Calu3 (cell line): ENCODE measurements around the gene ACKR3. TPM values are rescaled to one million over a fixed set of nuclear protein-coding genes. Genes with fewer than 3 reads are reported as not detected.

Experiments used
- BruUV-seq: library from RNA; stranded (reverse); fragments of 400-500 nt; replicated peaks from 2 replicates; lab custom pipeline; 2021; lab: Mats Ljungman, UMichigan
- CTCF ChIA-PET: fragments of 300-600 bp; sonication (Branson Sonifier 250); formaldehyde crosslinking; loops from one replicate; lab custom pipeline; 2022; ENCODE audit warnings: antibody characterized with exemption; lab: Charles Lee
- DNase-seq: peaks from one replicate; pipeline ENCODE4 v3.0.0; 2022
- H3K27ac Mint-ChIP-seq: one replicate; pipeline ENCODE4 v1.8.0; 2022; ENCODE audit warnings: mixed read lengths; ENCODE audit not compliant: unreplicated experiment
- H3K27me3 Mint-ChIP-seq: one replicate; pipeline ENCODE4 v1.8.0; 2022; ENCODE audit warnings: mixed read lengths; ENCODE audit not compliant: unreplicated experiment
- H3K36me3 Mint-ChIP-seq: one replicate; pipeline ENCODE4 v1.8.0; 2022; ENCODE audit warnings: mild to moderate bottlenecking, moderate library complexity, mixed read lengths; ENCODE audit not compliant: insufficient read depth, unreplicated experiment
- H3K4me1 Mint-ChIP-seq: one replicate; pipeline ENCODE4 v1.8.0; 2022; ENCODE audit warnings: mild to moderate bottlenecking, low read depth, mixed read lengths; ENCODE audit not compliant: unreplicated experiment
- H3K4me3 Mint-ChIP-seq: one replicate; pipeline ENCODE4 v1.8.0; 2022; ENCODE audit warnings: mild to moderate bottlenecking, low read depth, moderate library complexity, mixed read lengths; ENCODE audit not compliant: unreplicated experiment
- H3K9me3 Mint-ChIP-seq: one replicate; pipeline ENCODE4 v1.8.0; 2022; ENCODE audit warnings: low read depth, mixed read lengths; ENCODE audit not compliant: unreplicated experiment
- intact Hi-C: fragments of 100-400 bp; cut with micrococcal nuclease; formaldehyde crosslinking; loops from one replicate; pipeline ENCODE4 v1.10.0; 2022; ENCODE audit not compliant: unreplicated experiment
- total RNA-seq: library from RNA; stranded (reverse); gene quantifications from 2 replicates; pipeline ENCODE4 v1.2.3, GENCODE V29; 2022
- TF ChIP-seq, protein P1 (sequence below): fragments of 200-600 bp; IDR thresholded peaks from one replicate; pipeline ENCODE4 v1.8.0; 2022; ENCODE audit warnings: antibody characterized with exemption; ENCODE audit not compliant: unreplicated experiment

The ACKR3 gene
- total RNA-seq, 1 experiment from 2014 or later: 8.8 TPM

DNA sequence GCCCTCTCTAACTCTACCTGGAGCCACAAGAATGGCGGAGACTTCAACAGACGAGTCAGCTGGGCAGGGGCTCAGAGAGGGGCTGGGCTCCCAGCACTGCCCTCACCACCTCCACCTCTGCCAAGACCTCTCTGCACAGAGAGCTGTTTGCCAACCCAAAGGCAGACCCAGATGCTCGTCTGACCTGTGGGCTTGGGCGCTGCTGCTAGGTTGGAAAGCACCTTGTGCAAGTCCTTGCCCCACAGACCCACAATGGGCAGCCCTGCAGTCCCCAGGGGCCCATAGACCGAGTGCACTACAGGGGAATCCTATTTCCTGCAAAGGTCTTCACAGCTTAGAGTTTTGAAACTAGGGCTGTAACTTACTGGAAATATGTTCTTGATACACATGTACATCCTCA lies 13.3 kb downstream of the ACKR3 start:
- no peak for DNase-seq
- H3K4me3 Mint-ChIP-seq: no peak overlapping the region
- peaks cover 2% of the 10 kb centered on the region for H3K9me3 Mint-ChIP-seq
- no peak overlapping the region for H3K27ac Mint-ChIP-seq
- H3K4me1 Mint-ChIP-seq: no peaks in the 10 kb centered on the region
- CTCF ChIA-PET: no interaction called here
- intact Hi-C loops: no loop called here
- no peaks in the 10 kb centered on the region for H3K36me3 Mint-ChIP-seq
- BruUV-seq: no TSS peak
- H3K27me3 Mint-ChIP-seq: no peaks in the 10 kb centered on the region
- TF ChIP-seq, protein P1, sequence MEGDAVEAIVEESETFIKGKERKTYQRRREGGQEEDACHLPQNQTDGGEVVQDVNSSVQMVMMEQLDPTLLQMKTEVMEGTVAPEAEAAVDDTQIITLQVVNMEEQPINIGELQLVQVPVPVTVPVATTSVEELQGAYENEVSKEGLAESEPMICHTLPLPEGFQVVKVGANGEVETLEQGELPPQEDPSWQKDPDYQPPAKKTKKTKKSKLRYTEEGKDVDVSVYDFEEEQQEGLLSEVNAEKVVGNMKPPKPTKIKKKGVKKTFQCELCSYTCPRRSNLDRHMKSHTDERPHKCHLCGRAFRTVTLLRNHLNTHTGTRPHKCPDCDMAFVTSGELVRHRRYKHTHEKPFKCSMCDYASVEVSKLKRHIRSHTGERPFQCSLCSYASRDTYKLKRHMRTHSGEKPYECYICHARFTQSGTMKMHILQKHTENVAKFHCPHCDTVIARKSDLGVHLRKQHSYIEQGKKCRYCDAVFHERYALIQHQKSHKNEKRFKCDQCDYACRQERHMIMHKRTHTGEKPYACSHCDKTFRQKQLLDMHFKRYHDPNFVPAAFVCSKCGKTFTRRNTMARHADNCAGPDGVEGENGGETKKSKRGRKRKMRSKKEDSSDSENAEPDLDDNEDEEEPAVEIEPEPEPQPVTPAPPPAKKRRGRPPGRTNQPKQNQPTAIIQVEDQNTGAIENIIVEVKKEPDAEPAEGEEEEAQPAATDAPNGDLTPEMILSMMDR: no peak

DNA sequence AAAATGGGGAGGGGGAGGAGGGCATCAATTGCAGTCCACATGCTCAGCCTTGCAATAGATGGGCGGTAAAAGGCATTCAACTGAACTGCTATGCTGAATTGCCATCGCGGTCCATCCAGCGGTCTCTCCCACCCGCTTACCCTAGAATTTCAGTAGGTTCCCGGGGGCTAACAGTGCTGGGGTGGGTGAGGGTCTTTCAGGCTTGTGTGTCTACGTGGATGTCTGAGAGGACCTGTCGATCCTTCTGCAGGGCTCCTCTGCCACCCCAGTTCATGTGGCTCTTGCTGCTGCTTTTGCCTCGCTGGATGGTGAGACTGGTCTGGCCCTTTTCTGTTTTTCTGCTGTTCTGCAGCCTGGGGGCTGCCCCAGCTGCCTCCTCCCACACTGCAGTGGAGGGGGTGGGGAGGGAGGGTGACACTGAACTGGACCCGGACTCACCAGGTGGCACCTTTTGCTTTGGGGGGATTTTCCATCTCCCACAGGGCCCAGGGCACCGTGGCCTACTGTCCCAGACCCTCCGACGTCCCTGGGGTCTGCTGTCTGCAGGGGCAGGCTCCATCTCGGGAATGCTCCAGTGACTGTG lies 14.1 kb downstream of the ACKR3 start:
- TF ChIP-seq, protein P1: no peak
- H3K36me3 Mint-ChIP-seq: no peaks in the 10 kb centered on the region
- no peaks in the 10 kb centered on the region for H3K27me3 Mint-ChIP-seq
- no peak overlapping the region for H3K4me3 Mint-ChIP-seq
- CTCF ChIA-PET: no interaction called here
- DNase-seq: no peak
- intact Hi-C loops: no loop called here
- no TSS peak for BruUV-seq
- peaks cover 2% of the 10 kb centered on the region for H3K9me3 Mint-ChIP-seq
- H3K27ac Mint-ChIP-seq: no peak overlapping the region
- no peaks in the 10 kb centered on the region for H3K4me1 Mint-ChIP-seq

DNA sequence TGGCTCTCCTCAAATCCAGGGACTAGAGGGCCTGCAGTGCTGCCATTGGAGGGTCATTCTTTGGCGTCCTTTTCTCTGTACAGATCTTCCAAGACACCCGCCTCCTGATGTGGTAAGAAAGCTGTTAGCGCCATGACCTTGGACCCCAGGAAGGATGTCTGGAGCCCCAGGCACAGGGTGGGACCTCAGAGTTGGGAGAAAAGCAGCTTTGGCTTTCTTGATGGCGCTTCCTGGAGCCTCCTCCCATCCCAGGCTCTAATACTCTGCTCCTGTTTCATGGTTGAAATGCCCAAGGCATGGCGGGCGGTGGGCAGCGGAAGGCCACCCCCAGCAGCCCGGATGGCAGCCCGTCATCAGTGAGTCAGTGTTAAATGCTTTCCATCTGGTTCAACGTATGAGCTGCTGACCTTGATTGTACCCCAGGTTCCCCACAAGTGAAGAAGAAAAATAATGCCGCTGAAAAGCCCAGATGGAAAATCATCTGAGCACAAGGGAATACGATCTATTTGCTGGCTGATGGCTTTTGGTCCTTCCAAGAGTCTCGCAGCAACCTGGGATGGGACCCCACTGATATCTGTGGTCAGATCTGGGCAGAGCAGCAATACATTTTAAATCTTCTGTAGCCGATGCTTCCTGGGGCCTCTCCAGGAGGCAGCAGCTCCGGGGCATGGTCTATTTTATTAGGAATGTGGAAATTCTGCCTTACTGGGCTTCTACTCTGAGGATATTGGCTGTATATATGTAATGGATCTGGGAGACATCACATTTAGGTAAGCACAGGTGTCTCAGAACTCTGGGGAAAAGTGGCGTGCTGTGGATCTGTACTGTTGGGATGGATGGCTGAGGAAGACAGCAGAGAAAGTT lies 15.1 kb downstream of the ACKR3 start:
- DNase-seq: no peak
- intact Hi-C loops: no loop called here
- Mint-ChIP-seq H3K27ac (no peak overlapping the region), H3K4me1 (no peaks in the 10 kb centered on the region), H3K9me3 (peaks cover 2% of the 10 kb centered on the region), H3K27me3 (no peaks in the 10 kb centered on the region), H3K36me3 (no peaks in the 10 kb centered on the region), H3K4me3 (no peak overlapping the region)
- TF ChIP-seq, protein P1: no peak
- no TSS peak for BruUV-seq
- CTCF ChIA-PET: interaction anchor here (0.7 kb wide), 1 partner anchor 69 kb away, joined by 3 read pairs; no protein-coding TSS in a partner anchor

DNA sequence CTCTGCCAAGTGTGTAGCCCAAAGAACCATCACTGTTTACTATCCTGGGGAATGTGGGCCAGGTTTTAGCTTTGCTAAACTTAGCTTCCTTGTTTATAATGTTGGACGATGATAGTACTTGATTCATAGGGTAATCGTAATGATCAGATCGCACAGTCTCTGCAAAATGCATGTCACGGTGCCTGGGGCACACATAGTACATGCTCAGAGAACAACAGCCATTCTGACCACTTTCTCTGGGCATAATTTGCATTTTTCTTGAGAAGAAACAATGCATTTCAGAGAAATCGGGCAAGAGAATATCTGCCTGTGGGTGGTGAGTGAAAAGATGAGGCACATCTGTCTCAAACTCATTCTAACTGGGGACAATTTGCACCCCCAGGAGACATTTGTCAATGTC lies 16.3 kb downstream of the ACKR3 start:
- no peak for DNase-seq
- Mint-ChIP-seq H3K9me3 (no peaks in the 10 kb centered on the region), H3K4me3 (no peak overlapping the region), H3K27me3 (no peaks in the 10 kb centered on the region), H3K36me3 (no peaks in the 10 kb centered on the region), H3K4me1 (no peaks in the 10 kb centered on the region), H3K27ac (no peak overlapping the region)
- intact Hi-C loops: no loop called here
- no TSS peak for BruUV-seq
- CTCF ChIA-PET: no interaction called here
- TF ChIP-seq, protein P1: no peak
